T-helper 1 cell treated with Interleukin-12 subunit alpha and Interleukin-12 subunit beta and Interleukin-4 antibody, amounts not matched to agents 30 ng/mL and 1 ng/mL, for 36 hours (primary cell): ENCODE data around the gene EYA3. TPM values are rescaled to one million over a fixed set of nuclear protein-coding genes. Genes with fewer than 3 reads are reported as not detected.

Experiments
- intact Hi-C: fragments of 100-400 bp; cut with micrococcal nuclease; formaldehyde crosslinking; loops from one replicate; pipeline ENCODE4 v1.15.1; 2024
- total RNA-seq: library from RNA; stranded (reverse); gene quantifications from 2 replicates; pipeline ENCODE4 v1.2.3, GENCODE V29; 2022

Gene EYA3
- total RNA-seq, 1 donor from 2014 or later, result 36.2 TPM

GRCh38 chr1:28074892-28075511, 13.4 kb downstream of the EYA3 start:
- intact Hi-C loops, result no loop called here

GRCh38 chr1:28073867-28074266, 14.5 kb downstream of the EYA3 start:
- intact Hi-C loops, result no loop called here

GRCh38 chr1:28071813-28072212, 16.6 kb downstream of the EYA3 start:
- intact Hi-C loops, result no loop called here

- intact Hi-C loops, result no loop called here
Measured at GRCh38 chr1:28070725-28071593, 17.5 kb downstream of the EYA3 start.

DNA sequence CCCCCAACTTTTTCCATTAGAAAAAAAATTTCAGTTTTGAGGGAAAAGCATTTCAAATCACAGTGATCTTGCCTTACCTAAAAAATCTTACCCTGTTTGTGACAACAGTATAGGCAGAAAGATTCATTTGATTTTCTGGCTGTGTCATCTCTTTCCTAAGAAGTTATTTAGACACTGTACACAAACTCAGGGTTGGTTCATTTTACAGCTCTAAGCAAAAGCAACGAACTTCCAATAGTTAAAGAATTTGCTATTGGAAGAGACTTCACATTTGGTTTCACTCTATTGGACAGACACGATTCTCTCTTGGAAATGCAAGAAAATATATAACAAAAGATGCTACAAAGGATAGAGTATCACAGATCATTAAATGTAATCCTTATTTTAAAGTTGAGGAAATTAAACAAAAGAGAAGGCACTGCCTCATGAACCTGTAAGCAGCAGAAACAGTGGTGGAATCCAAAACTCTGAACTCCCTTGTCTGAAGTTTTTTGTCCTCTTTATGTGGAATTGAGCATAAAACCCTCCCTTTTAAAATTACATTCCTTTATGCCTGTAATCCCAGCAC, 20.8 kb downstream of the EYA3 start:
- intact Hi-C loops, result no loop called here

DNA sequence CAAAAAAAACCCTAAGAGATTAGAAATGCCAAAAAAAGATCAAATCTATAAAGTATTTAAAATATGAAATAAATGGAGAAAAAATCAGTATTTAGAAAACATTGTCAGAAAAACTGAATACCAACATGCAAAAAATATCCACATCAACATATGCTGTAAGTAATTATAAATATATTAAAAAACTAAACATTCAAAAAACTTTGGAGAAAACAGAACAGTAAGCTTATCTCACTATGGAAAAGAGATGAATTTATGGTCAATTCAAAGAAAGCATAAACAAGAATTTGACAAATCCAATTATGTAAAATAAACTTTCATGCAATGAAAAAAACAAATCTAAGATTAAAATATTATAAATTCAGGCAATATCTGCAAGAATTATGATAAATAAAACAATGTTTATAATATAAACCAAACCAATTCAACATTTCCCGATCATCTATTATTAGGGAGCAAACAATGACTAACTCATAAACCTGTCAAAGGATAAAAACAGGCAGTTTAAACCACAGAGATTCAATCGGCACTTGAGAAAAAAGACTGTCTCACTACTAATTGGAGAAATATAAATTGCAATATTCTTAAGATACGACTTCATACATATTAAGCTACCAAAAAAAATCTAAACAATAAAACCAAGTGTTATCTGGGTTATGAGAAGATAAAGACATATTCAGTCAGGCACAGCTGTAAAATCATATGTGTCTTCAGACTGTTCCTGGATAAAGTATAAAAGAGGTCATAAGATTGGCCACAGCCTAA, 21.8 kb downstream of the EYA3 start:
- intact Hi-C loops, result no loop called here

DNA sequence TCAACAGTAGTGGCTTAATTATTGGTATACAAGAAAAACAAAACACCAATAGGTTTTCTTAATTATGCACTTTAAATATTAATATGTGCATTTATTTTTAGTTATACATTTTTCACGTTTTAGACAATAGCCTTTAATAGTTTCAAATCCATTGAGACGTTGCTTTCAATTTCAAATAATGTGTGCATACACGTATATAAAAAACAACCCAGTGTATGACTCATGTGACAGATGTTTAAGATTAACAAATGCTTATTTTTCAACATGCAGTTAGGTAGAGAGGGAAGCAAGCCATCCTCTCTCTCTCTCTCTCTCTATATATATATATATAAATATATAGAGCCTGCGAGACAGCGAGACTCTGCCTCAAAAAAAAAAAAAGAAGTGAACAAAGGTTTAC, 24.3 kb downstream of the EYA3 start:
- intact Hi-C loops, result no loop called here

DNA sequence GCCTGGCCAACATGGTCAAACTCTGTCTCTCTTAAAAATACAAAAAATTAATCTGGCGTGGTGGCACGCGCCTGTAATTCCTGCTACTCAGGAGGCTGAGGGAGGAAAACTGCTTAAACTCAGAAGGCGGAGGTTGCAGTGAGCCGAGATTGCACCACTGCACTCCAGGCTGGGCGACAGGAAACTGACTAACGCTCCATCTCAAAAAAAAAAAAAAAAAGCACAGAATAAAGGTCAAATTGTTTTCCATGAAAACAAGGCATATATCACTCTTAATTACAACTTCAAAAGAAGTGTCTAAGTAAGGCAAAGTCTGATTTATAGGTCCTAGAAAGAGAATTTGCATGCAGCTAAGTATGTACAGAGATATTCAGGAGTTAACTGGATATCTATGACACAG, 25.6 kb downstream of the EYA3 start:
- intact Hi-C loops, result no loop called here

GRCh38 chr1:28058971-28059878, 29.2 kb downstream of the EYA3 start:
- intact Hi-C loops, result loop anchor here (2.0 kb wide), 1 partner anchor 30 kb away; the partner anchor contains the start of gene EYA3

GRCh38 chr1:28058168-28058567, 30.2 kb downstream of the EYA3 start:
- intact Hi-C loops, result loop anchor here (2.0 kb wide), 1 partner anchor 31 kb away; the partner anchor contains the start of gene EYA3

- intact Hi-C loops, result no loop called here
Measured at GRCh38 chr1:28056129-28056925, 32.1 kb downstream of the EYA3 start.

GRCh38 chr1:28050776-28051175, 37.6 kb downstream of the EYA3 start:
- intact Hi-C loops, result no loop called here

DNA sequence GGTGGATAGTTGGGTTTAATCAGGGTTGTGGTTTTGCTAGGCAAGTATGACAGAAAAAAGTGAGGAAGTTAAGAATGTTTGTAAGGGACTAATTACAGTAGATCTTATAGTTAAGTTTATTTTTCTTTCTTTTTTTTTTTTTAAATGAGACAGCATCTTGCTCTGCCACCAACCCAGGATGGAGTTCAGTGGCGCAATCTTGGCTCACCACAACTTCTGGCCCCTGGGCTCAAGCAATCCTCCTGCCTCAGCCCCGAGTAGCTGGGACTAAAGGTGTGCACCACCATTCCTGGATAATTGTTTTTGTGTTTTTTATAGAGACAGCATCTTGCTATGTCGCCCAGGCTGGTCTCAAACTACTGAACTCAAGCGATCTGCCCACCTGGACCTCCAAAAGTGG, 41.7 kb downstream of the EYA3 start:
- intact Hi-C loops, result no loop called here

- intact Hi-C loops, result no loop called here
Measured at GRCh38 chr1:28045777-28046176, 42.6 kb downstream of the EYA3 start.

DNA sequence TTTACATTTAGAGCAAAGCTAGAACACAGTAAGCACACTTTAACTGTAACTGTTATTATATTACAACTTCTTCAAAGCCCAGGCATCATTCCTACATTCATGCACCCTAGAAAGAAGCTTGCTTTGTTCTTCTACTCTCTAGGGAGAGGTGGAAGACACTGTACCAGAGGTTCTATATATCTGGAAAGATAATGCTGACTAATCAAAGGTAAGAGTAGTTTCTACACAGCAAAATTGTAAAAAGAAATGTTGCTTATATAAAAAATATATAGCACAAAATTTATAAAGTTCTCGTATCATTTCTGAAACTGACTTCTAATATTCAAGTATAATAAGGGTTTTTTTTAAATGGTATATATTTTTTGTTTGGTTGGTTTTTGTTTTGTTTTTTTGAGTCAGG, 44.0 kb downstream of the EYA3 start:
- intact Hi-C loops, result no loop called here

DNA sequence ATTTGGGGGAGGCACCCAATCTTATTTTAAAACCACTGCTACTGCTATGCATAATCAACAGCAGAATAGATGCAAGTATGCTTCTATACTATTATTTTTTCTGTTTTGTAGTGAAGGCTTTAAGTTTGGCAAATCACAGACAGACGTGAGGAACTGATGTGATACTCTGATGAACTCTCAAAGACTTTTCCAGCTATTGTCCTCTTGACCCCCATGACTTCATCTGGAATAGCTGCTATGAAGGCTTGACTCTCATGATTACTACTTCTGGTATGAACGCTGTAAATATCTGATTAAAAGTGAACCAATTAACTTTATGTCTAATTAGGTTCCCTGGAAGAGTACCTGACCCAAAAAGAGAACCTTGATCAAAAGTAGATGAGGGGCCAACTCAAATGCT, 49.1 kb downstream of the EYA3 start:
- intact Hi-C loops, result no loop called here

GRCh38 chr1:28037946-28038345, 50.5 kb downstream of the EYA3 start:
- intact Hi-C loops, result no loop called here

DNA sequence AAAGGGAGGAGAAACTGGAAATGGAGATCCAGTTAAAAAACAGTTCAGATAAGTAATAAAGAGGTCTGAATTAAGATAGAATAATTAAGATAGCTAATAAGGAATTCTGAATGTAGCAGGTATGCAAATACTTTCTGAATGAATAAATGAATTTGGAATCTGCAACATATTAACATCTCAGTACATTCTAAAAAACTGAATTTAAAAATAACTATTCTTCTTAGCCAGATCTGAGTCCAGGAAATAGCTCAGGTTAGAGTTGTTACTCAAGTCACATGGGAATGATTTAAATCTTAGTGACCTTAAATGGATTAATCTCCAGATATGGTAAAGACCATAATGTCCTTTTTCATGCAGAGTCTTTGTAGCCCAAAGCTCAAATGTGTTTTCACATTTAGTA, 51.2 kb downstream of the EYA3 start:
- intact Hi-C loops, result no loop called here

DNA sequence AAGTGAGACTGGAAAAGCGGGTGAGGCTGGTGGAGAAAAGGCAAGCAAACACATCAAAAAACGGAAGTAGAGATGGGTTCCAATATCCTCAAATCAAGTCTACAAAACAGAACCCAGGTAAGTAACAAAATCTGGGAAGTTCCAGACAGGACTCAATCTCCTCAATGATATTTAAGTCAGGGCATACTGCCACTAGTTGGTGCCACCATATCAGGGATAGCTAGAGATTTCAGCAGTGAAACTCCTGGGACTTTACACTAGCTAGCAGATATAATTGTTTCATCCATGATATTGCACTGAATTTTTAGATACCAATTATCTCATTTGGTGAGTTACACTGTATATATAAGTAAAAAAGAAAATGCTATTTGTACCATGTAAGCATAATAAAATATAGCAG, 52.0 kb downstream of the EYA3 start:
- intact Hi-C loops, result no loop called here

- intact Hi-C loops, result no loop called here
Measured at GRCh38 chr1:28035420-28035819, 53.0 kb downstream of the EYA3 start.
